AG09309 (cell line): ENCODE measurements around the gene CLEC11A.

Experiments used
- DNase-seq: peaks from one replicate; pipeline ENCODE4 v3.0.0-alpha.2; 2010; ENCODE audit warnings: low read depth
- H3K4me3 ChIP-seq: 2 replicates; pipeline ENCODE4 v1.5.1; 2011; ENCODE audit warnings: mild to moderate bottlenecking, low read depth, low read length, moderate library complexity; ENCODE audit not compliant: control insufficient read depth
- TF ChIP-seq, protein P1 (sequence below): IDR thresholded peaks from 2 replicates; pipeline ENCODE4 v1.5.1; 2011; ENCODE audit warnings: mild to moderate bottlenecking, low read depth, low read length, inconsistent platforms; ENCODE audit not compliant: insufficient read depth, control insufficient read depth; ENCODE audit errors: missing control alignments

The CLEC11A gene

DNA sequence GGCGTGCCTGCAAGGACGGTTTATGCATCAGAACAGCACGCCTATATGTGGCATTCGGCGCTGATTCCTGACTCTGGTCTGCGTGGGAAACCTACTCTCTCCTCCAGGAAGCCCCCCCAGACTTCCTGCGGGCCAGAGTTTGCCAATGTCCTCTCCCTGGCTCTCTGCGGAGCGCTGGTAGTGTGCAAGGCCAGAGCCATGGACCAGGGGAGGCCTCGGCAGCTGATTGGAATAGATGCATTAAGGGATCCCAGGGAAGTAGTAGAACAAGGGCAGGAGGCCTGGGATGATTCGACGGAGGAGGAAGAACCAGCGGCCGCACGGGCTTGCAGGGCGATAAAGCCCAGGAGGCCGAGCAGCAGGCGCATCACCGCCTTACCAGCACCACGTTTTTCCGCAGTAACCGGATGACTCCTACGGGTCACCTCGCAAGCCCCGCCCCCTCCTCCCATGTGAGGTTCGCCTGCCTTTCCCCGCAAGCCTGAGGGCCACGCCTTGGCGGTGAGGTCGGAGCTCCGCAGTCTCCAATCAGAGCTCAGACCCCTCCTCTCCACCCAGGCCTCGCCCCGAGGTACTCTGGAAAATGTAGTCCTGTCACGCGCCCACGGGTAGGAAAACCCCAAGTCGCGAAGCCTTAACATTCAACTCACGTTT is 5.0 kb downstream of the CLEC11A start:
- H3K4me3 ChIP-seq: no peak overlapping the region
- no peak for DNase-seq
- TF ChIP-seq, protein P1, sequence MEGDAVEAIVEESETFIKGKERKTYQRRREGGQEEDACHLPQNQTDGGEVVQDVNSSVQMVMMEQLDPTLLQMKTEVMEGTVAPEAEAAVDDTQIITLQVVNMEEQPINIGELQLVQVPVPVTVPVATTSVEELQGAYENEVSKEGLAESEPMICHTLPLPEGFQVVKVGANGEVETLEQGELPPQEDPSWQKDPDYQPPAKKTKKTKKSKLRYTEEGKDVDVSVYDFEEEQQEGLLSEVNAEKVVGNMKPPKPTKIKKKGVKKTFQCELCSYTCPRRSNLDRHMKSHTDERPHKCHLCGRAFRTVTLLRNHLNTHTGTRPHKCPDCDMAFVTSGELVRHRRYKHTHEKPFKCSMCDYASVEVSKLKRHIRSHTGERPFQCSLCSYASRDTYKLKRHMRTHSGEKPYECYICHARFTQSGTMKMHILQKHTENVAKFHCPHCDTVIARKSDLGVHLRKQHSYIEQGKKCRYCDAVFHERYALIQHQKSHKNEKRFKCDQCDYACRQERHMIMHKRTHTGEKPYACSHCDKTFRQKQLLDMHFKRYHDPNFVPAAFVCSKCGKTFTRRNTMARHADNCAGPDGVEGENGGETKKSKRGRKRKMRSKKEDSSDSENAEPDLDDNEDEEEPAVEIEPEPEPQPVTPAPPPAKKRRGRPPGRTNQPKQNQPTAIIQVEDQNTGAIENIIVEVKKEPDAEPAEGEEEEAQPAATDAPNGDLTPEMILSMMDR: no peak

DNA sequence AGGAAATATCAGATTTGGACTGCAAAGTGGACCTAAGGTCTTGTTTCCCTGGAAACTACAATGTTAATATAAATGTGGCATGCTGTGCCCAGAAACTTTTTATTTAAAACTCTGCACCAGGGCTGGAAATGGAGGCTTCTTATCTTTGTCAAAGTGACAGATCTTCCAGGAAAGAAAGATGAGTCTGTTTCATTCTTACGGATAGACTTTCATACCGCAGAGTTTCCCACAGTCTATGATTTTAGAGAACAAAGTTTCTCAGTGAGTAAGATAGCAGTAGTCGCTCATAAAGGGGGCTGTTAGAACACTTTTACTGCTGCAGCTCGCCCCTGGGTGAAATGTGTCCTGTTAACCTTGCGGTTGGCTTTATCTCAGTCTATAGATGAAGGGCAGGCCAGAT is 6.7 kb downstream of the CLEC11A start:
- DNase-seq: no peak
- TF ChIP-seq, protein P1: no peak
- no peak overlapping the region for H3K4me3 ChIP-seq

DNA sequence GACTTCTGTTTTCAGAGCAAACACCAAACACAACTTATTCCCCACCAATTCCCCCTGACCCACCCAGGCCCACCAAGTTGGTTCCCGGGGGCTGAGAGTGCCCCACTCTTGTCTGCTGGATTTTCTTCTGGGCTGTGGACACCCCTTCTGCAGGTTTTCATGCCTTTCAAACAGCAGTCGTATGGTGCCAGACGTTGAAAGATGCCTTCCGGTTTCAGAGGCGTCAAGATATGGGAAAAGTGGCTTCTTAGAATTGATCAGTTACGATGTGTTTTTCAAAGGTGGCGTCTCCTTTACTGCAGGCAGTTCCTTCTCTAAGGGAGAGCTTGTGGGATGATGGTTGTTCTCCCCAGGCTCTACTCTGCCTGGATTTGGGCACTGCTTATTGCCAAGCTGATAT is 12.7 kb downstream of the CLEC11A start:
- TF ChIP-seq, protein P1: no peak
- H3K4me3 ChIP-seq: no peak overlapping the region
- no peak for DNase-seq

DNA sequence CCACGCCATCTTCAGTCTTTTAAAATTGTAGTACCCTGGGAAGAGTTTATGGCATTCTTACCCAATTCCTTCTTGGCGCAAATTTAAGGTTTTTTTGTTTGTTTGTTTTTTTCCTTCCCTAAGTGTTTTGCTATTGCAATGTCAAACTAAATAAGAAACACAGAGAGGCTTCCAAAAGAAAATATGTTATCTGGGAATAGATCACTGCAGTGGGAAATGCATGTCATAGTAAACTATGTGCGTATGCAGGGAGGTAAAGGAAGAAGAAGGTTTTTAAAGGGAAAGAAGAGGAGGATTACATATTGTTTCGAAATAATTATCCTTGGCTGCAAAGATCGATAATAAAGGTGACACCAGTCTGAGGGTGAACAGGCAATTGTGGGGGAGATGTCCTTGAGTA is 13.2 kb downstream of the CLEC11A start:
- DNase-seq: no peak
- TF ChIP-seq, protein P1: no peak

DNA sequence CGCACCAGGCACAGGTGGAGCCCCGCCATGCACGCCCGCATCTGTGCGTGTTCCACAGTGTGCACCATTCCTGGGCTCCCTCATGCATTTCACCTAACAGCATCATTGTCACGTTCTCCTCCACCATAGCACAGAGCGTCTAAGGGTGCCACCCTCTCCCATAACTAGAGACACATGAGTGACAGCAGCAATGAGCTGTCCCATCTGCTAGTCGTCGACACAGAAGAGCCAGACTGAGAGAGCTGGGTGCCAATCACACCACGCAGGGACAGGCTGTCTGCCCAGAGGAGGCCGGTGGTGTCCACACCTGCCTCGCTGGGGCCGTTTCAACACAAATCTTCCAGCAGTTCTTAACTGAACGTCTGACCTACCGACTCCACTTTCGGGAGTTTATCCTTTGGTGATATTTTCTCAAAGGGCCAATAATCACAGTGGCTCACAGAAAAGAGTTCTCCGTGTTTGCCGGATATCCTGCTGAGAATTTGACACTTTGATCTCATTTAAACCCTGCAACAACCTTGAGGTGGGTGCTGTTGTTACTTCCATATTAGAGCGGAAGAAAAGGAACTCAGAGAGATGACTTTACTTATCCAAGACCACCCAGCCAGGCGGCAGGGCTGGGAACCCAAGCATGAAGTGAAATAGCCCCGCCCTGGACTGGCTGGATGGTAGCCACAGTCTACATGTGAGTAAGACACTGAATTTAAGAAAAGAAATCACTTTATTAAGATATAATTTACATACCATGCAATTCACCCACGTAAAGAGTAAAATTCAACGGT is 16.2 kb downstream of the CLEC11A start:
- DNase-seq: no peak
- no peak overlapping the region for H3K4me3 ChIP-seq
- TF ChIP-seq, protein P1: no peak

More for the DNA sequence above, 13.2 kb downstream of the CLEC11A start:
- H3K4me3 ChIP-seq: no peak overlapping the region

DNA sequence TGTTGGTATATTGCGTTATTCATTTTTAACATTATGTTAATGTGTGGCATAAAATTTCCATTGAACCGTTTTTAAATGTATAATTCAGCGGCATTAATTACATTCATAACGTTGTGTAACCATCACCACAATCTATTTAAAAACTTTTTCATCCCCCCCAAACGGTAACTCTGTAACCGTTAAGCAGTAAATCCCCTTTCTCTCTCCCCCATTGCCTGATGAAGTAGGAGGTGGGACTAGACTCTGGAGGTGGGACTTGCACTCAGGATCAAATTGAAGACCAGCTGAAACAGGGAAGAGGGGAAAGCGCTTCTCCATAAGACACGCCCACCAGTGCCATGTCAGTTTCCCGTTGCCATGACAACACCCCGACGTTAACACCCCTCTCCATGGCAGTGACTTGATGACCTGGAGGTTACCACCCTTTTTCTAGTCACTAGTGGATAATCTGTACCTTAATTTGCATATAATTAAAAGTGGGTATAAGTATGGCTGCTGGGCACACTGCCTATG is 16.8 kb downstream of the CLEC11A start:
- TF ChIP-seq, protein P1: no peak
- DNase-seq: no peak
- H3K4me3 ChIP-seq: no peak overlapping the region
